Neural cell (in vitro differentiated cells): ENCODE results near the gene ATAD3C. TPM values are rescaled to one million over a fixed set of nuclear protein-coding genes. Genes with fewer than 3 reads are reported as not detected.

ENCODE experiments used
- H2AFZ ChIP-seq: fragments of 200-600, 300-800 bp; sonication (generic), shearing (Covaris generic); 2 replicates; pipeline ENCODE4 v1.6.0; 2014; ENCODE audit warnings: low read depth, mild to moderate bottlenecking, antibody characterized with exemption, low read length, moderate library complexity
- H3F3A ChIP-seq: fragments of 200-600 bp; shearing (Covaris generic); 2 replicates; pipeline ENCODE4 v1.6.1; 2016; ENCODE audit warnings: mild to moderate bottlenecking, moderate library complexity, mixed read lengths, antibody characterized with exemption, low read length; ENCODE audit not compliant: insufficient read depth, poor library complexity, severe bottlenecking
- H3K27ac ChIP-seq: fragments of 200-600, 300-800 bp; sonication (generic), shearing (Covaris generic); 2 replicates; pipeline ENCODE4 v1.5.1; 2014; ENCODE audit warnings: mild to moderate bottlenecking, low read length, moderate library complexity
- H3K27me3 ChIP-seq: fragments of 300-800, 200-600 bp; sonication (generic), shearing (Covaris generic); 2 replicates; pipeline ENCODE4 v1.6.0; 2014; ENCODE audit warnings: mild to moderate bottlenecking, low read depth, low read length, moderate library complexity; ENCODE audit not compliant: insufficient read depth
- H3K36me3 ChIP-seq: fragments of 300-800, 200-600 bp; sonication (generic), shearing (Covaris generic); 2 replicates; pipeline ENCODE4 v1.5.1; 2014; ENCODE audit warnings: mild to moderate bottlenecking, antibody characterized with exemption, low read length, moderate library complexity; ENCODE audit not compliant: insufficient read depth
- H3K4me2 ChIP-seq: fragments of 300-800, 200-600 bp; sonication (generic), shearing (Covaris generic); 2 replicates; pipeline ENCODE4 v1.6.0; 2014; ENCODE audit warnings: mild to moderate bottlenecking, low read length
- H3K4me3 ChIP-seq: fragments of 300-800, 200-600 bp; sonication (generic), shearing (Covaris generic); 2 replicates; pipeline ENCODE4 v1.5.1; 2014; ENCODE audit warnings: mild to moderate bottlenecking, low read length, moderate library complexity
- H3K79me2 ChIP-seq: fragments of 200-600 bp; shearing (Covaris generic); replicated peaks from 2 replicates; pipeline ENCODE4 v1.6.0; 2014; ENCODE audit warnings: mild to moderate bottlenecking, low read length, moderate library complexity; ENCODE audit not compliant: insufficient read depth
- H3K9ac ChIP-seq: fragments of 300-800, 200-600 bp; sonication (generic), shearing (Covaris generic); 2 replicates; pipeline ENCODE4 v1.6.1; 2016; ENCODE audit warnings: mild to moderate bottlenecking, low read length, mixed read lengths
- H3K9me2 ChIP-seq: fragments of 200-600 bp; shearing (Covaris generic); 2 replicates; pipeline ENCODE4 v1.6.1; 2016; ENCODE audit warnings: mild to moderate bottlenecking, low read length, mixed read lengths; ENCODE audit not compliant: insufficient read depth
- H3K9me3 ChIP-seq: fragments of 200-600, 300-800 bp; sonication (generic), shearing (Covaris generic); 2 replicates; pipeline ENCODE4 v1.6.1; 2016; ENCODE audit warnings: mild to moderate bottlenecking, mixed run types, low read length, moderate library complexity, mixed read lengths
- H4K20me1 ChIP-seq: fragments of 200-600 bp; shearing (Covaris generic); 2 replicates; pipeline ENCODE4 v1.6.1; 2016; ENCODE audit warnings: mild to moderate bottlenecking, mixed run types; ENCODE audit not compliant: insufficient read depth
- EP300 ChIP-seq: fragments of 450-650 bp; conservative IDR thresholded peaks from 2 replicates; pipeline ENCODE4 v1.6.1; 2014; ENCODE audit warnings: antibody characterized with exemption, mild to moderate bottlenecking, moderate library complexity; ENCODE audit not compliant: poor library complexity, severe bottlenecking
- EZH2 ChIP-seq: fragments of 200-600, 300-800 bp; shearing (Covaris generic), sonication (generic); IDR thresholded peaks from 2 replicates; pipeline ENCODE4 v1.6.1; 2014; ENCODE audit warnings: antibody characterized with exemption, low read length, borderline replicate concordance, mild to moderate bottlenecking; ENCODE audit not compliant: insufficient read depth, poor library complexity, severe bottlenecking
- MXI1 ChIP-seq: fragments of 450-650 bp; conservative IDR thresholded peaks from 2 replicates; pipeline ENCODE4 v1.6.1; 2014; ENCODE audit warnings: antibody characterized with exemption, mild to moderate bottlenecking; ENCODE audit not compliant: poor library complexity, severe bottlenecking
- POLR2AphosphoS5 ChIP-seq: IDR thresholded peaks from 2 replicates; pipeline ENCODE4 v1.6.1; 2012
- RAD21 ChIP-seq: fragments of 450-650 bp; conservative IDR thresholded peaks from 2 replicates; pipeline ENCODE4 v1.6.1; 2014; ENCODE audit warnings: antibody characterized with exemption, mild to moderate bottlenecking, moderate library complexity
- SMC3 ChIP-seq: fragments of 450-650 bp; conservative IDR thresholded peaks from 2 replicates; pipeline ENCODE4 v1.6.1; 2014; ENCODE audit warnings: antibody characterized with exemption, mild to moderate bottlenecking, moderate library complexity; ENCODE audit not compliant: poor library complexity
- TAF1 ChIP-seq: IDR thresholded peaks from 2 replicates; pipeline ENCODE4 v1.6.1; 2012; ENCODE audit warnings: low read depth
- polyA plus RNA-seq: library from polyadenylated mRNA; depleted of rRNA; stranded (reverse); fragments of >200 nt; gene quantifications from 2 replicates; pipeline ENCODE4 v1.2.3, GENCODE V29; 2014
- TF ChIP-seq, protein P1 (sequence below): fragments of 450-650 bp; IDR thresholded peaks from 2 replicates; pipeline ENCODE4 v1.5.1; 2014; ENCODE audit warnings: antibody characterized with exemption, mild to moderate bottlenecking, moderate library complexity; ENCODE audit not compliant: poor library complexity, severe bottlenecking
- TF ChIP-seq, protein P2 (sequence below): IDR thresholded peaks from 2 replicates; pipeline ENCODE4 v1.6.1; 2012; ENCODE audit warnings: borderline replicate concordance

Gene ATAD3C
- polyA plus RNA-seq, 1 donor from 2014 or later = not detected

DNA sequence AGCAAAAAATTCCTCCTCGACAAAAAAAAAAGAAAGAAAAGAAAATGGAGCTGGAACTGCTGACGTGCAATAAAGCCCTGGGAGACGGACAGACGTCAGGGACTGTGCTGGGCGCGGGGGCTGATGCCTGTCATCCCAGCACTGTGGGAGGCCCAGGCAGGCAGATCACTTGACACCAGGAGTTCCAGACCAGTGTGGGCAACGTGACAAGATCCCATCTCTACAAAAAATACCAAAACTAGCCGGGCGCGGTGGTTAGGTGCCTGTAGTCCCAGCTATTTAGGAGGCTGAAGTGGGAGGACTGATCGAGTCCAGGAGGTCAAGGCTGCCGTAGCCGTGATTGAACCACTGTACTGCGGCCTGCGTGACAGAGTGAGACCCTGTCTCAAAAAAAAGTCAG is 24.8 kb upstream of the ATAD3C start:
- Histone ChIP-seq H3K9me2 (no peaks in the 10 kb centered on the region), H4K20me1 (no peaks in the 10 kb centered on the region), H3K79me2 (no peaks in the 10 kb centered on the region), H3K9me3 (no peaks in the 10 kb centered on the region), H2AFZ (no peak overlapping the region), H3F3A (no peaks in the 10 kb centered on the region), H3K27ac (no peak overlapping the region), H3K4me2 (no peak overlapping the region), H3K36me3 (no peaks in the 10 kb centered on the region), H3K27me3 (no peaks in the 10 kb centered on the region), H3K4me3 (no peak overlapping the region), H3K9ac (no peak overlapping the region)
- TF ChIP-seq, protein P1, sequence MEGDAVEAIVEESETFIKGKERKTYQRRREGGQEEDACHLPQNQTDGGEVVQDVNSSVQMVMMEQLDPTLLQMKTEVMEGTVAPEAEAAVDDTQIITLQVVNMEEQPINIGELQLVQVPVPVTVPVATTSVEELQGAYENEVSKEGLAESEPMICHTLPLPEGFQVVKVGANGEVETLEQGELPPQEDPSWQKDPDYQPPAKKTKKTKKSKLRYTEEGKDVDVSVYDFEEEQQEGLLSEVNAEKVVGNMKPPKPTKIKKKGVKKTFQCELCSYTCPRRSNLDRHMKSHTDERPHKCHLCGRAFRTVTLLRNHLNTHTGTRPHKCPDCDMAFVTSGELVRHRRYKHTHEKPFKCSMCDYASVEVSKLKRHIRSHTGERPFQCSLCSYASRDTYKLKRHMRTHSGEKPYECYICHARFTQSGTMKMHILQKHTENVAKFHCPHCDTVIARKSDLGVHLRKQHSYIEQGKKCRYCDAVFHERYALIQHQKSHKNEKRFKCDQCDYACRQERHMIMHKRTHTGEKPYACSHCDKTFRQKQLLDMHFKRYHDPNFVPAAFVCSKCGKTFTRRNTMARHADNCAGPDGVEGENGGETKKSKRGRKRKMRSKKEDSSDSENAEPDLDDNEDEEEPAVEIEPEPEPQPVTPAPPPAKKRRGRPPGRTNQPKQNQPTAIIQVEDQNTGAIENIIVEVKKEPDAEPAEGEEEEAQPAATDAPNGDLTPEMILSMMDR = no peak
- TF ChIP-seq MXI1 (no peak), POLR2AphosphoS5 (no peak)

- H3K27me3 ChIP-seq = no peaks in the 10 kb centered on the region
- H2AFZ ChIP-seq = no peak overlapping the region
- no peaks in the 10 kb centered on the region for H3K79me2 ChIP-seq
- no peak overlapping the region for H3K4me3 ChIP-seq
- no peak overlapping the region for H3K9ac ChIP-seq
- no peaks in the 10 kb centered on the region for H3F3A ChIP-seq
- no peaks in the 10 kb centered on the region for H3K9me2 ChIP-seq
- no peaks in the 10 kb centered on the region for H3K9me3 ChIP-seq
- TF ChIP-seq EP300 (no peak), TAF1 (no peak)
- TF ChIP-seq, protein P1 = no peak
- no peaks in the 10 kb centered on the region for H4K20me1 ChIP-seq
- H3K27ac ChIP-seq = no peak overlapping the region
- H3K4me2 ChIP-seq = no peak overlapping the region
- H3K36me3 ChIP-seq = no peaks in the 10 kb centered on the region
Measured at GRCh38 chr1:1425426-1425752, 24.1 kb upstream of the ATAD3C start.

DNA sequence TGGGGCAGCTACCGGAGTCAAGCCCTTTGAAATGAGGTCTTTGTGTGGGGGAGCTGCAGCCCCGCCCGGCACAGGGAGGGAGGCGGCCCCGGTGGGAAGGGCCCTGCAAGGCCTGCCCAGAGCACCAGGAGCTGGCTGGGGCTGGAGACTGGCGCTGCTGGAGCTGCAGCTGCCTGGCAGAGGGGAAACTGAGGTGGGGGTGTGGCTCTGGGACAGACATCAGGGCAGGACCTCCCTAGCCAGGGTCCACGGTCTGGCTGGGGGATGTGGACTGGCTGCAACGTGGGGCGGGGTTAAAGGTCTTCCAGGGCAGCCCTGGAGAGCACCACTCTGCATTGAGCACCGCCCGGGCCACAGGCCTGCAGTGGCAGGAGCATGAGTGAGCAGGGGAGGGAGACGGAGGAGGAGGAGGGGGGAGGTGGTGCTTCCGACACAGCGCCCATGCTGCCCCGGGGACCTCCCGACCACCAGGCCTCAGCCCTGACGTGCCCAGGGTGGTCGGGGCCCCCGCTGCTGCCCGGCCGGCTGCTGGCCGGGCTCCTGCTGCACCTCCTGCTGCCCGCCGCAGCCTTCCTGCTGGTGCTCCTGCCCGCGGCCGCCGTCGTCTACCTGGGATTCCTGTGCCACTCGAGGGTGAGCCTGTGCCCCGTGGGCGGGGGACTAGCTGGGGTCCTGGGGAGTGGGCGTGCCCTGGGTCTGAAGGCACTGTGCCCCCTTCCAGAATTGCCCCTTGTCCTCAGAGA is 23.6 kb upstream of the ATAD3C start:
- no peak overlapping the region for H3K27ac ChIP-seq
- H3K9ac ChIP-seq = no peak overlapping the region

More for the DNA sequence above, 23.6 kb upstream of the ATAD3C start:
- no peaks in the 10 kb centered on the region for H3K36me3 ChIP-seq
- no peak for TF ChIP-seq MXI1
- TF ChIP-seq, protein P2, sequence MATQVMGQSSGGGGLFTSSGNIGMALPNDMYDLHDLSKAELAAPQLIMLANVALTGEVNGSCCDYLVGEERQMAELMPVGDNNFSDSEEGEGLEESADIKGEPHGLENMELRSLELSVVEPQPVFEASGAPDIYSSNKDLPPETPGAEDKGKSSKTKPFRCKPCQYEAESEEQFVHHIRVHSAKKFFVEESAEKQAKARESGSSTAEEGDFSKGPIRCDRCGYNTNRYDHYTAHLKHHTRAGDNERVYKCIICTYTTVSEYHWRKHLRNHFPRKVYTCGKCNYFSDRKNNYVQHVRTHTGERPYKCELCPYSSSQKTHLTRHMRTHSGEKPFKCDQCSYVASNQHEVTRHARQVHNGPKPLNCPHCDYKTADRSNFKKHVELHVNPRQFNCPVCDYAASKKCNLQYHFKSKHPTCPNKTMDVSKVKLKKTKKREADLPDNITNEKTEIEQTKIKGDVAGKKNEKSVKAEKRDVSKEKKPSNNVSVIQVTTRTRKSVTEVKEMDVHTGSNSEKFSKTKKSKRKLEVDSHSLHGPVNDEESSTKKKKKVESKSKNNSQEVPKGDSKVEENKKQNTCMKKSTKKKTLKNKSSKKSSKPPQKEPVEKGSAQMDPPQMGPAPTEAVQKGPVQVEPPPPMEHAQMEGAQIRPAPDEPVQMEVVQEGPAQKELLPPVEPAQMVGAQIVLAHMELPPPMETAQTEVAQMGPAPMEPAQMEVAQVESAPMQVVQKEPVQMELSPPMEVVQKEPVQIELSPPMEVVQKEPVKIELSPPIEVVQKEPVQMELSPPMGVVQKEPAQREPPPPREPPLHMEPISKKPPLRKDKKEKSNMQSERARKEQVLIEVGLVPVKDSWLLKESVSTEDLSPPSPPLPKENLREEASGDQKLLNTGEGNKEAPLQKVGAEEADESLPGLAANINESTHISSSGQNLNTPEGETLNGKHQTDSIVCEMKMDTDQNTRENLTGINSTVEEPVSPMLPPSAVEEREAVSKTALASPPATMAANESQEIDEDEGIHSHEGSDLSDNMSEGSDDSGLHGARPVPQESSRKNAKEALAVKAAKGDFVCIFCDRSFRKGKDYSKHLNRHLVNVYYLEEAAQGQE = no peak
- TF ChIP-seq EZH2 = no peak
- no peak for TF ChIP-seq EP300
- no peak for TF ChIP-seq POLR2AphosphoS5
- no peak for TF ChIP-seq SMC3
- TF ChIP-seq, protein P1 = no peak
- no peak for TF ChIP-seq TAF1
- TF ChIP-seq RAD21 = no peak
- no peaks in the 10 kb centered on the region for H4K20me1 ChIP-seq
- no peak overlapping the region for H3K4me3 ChIP-seq
- no peaks in the 10 kb centered on the region for H3K27me3 ChIP-seq
- H3K4me2 ChIP-seq = no peak overlapping the region
- H3K9me2 ChIP-seq = no peaks in the 10 kb centered on the region
- no peaks in the 10 kb centered on the region for H3K79me2 ChIP-seq
- H3K9me3 ChIP-seq = no peaks in the 10 kb centered on the region
- H3F3A ChIP-seq = no peaks in the 10 kb centered on the region
- H2AFZ ChIP-seq = no peak overlapping the region
